Panc1 (cell line): ENCODE results near the gene PCNT.

ENCODE experiments used
- CTCF ChIP-seq: fragments of 450-650 bp; IDR thresholded peaks from 2 replicates; pipeline ENCODE4 v1.5.1; 2017; ENCODE audit warnings: mild to moderate bottlenecking
- POLR2AphosphoS5 ChIP-seq: IDR thresholded peaks from 2 replicates; pipeline ENCODE4 v1.6.1; 2012; ENCODE audit warnings: mild to moderate bottlenecking, low read depth, low read length, moderate library complexity
- REST ChIP-seq, 2 experiments: IDR thresholded peaks; 2 replicates each; pipeline ENCODE4 v1.6.1; 2011 to 2012; ENCODE audit warnings: low read depth in 2 of 2, control low read depth in 1 of 2, low read length in 1 of 2, mild to moderate bottlenecking in 1 of 2, moderate library complexity in 1 of 2; ENCODE audit not compliant: insufficient read depth in 1 of 2
- TCF7L2 ChIP-seq: IDR thresholded peaks from 2 replicates; pipeline ENCODE4 v1.6.1; 2011; ENCODE audit warnings: mild to moderate bottlenecking, low read depth, low read length, inconsistent platforms

GRCh38 chr21:46413365-46413696 is 89.4 kb downstream of the PCNT start:
- TF ChIP-seq CTCF (no peak), POLR2AphosphoS5 (no peak), REST (IDR thresholded peaks at IDR 0.05; ENCODE audit: insufficient read depth in 1 of 2, low read depth in 2 of 2, low read length in 1 of 2) (no peak), TCF7L2 (no peak)
